BE2C (cell line): ENCODE data around the gene TTR.

Experiments
- DNase-seq: peaks from one replicate; pipeline ENCODE4 v3.0.0-alpha.2; 2020
- H3K27me3 ChIP-seq: fragments of 250-450 bp; sonication (Bioruptor Pico); 2 replicates; pipeline ENCODE4 v1.5.1; 2020; ENCODE audit warnings: mild to moderate bottlenecking
- H3K36me3 ChIP-seq: fragments of 250-450 bp; sonication (Bioruptor Pico); 2 replicates; pipeline ENCODE4 v1.5.1; 2020; ENCODE audit warnings: mild to moderate bottlenecking
- H3K4me1 ChIP-seq: fragments of 250-450 bp; sonication (Bioruptor Pico); 2 replicates; pipeline ENCODE4 v1.5.1; 2020
- H3K4me3 ChIP-seq: 2 replicates; pipeline ENCODE4 v1.5.1; 2011; ENCODE audit warnings: low read depth, low read length
- H3K9me3 ChIP-seq: fragments of 250-450 bp; sonication (Bioruptor Pico); 2 replicates; pipeline ENCODE4 v1.5.1; 2020
- TF ChIP-seq, protein P1 (sequence below): IDR thresholded peaks from 2 replicates; pipeline ENCODE4 v1.5.1; 2012; ENCODE audit warnings: mild to moderate bottlenecking, low read depth, low read length

The TTR gene

DNA sequence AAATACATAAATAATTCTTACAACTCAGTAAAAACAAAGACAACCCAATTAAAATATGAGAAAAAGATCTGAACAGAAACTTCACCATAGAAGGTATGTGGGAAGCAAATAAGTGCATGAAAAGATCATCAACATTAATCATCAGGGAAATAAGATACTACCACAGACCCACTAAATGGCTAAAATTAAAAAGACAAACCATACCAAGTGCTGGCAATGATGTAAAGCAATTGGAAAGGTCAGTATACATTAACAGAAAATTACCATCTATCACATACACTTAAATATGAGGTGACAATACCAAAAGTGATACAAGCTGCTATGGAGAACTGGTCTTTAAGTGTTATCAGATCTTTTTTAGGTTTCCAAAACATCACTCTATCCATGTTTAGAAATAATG, 44.7 kb downstream of the TTR start:
- Histone ChIP-seq H3K27me3 (no peaks in the 10 kb centered on the region), H3K4me1 (no peaks in the 10 kb centered on the region), H3K9me3 (no peaks in the 10 kb centered on the region), H3K4me3 (no peak overlapping the region), H3K36me3 (no peaks in the 10 kb centered on the region)
- TF ChIP-seq, protein P1, sequence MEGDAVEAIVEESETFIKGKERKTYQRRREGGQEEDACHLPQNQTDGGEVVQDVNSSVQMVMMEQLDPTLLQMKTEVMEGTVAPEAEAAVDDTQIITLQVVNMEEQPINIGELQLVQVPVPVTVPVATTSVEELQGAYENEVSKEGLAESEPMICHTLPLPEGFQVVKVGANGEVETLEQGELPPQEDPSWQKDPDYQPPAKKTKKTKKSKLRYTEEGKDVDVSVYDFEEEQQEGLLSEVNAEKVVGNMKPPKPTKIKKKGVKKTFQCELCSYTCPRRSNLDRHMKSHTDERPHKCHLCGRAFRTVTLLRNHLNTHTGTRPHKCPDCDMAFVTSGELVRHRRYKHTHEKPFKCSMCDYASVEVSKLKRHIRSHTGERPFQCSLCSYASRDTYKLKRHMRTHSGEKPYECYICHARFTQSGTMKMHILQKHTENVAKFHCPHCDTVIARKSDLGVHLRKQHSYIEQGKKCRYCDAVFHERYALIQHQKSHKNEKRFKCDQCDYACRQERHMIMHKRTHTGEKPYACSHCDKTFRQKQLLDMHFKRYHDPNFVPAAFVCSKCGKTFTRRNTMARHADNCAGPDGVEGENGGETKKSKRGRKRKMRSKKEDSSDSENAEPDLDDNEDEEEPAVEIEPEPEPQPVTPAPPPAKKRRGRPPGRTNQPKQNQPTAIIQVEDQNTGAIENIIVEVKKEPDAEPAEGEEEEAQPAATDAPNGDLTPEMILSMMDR, result no peak
- DNase-seq, result no peak

DNA sequence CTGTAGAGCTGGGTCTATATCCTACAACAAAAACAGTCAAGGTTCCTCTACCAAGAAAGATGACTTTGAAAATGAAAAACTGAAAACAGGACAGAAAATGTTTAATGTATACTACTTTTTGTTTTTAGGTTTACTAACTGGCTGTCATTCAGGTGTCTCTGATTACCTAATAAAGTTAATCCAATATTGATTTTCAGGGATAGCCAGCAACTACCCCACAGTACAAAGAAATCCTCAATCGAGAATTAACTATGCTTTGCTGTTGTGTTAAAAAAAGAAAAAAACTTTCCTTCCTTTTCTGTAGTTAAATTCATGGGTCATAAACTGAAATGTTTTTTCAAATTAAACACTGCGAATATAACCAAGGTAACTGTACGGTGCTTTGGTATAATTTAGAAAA, 45.8 kb downstream of the TTR start:
- no peak for DNase-seq
- Histone ChIP-seq H3K36me3 (no peaks in the 10 kb centered on the region), H3K9me3 (no peaks in the 10 kb centered on the region), H3K4me3 (no peak overlapping the region), H3K27me3 (no peaks in the 10 kb centered on the region), H3K4me1 (no peaks in the 10 kb centered on the region)
- TF ChIP-seq, protein P1, result no peak

DNA sequence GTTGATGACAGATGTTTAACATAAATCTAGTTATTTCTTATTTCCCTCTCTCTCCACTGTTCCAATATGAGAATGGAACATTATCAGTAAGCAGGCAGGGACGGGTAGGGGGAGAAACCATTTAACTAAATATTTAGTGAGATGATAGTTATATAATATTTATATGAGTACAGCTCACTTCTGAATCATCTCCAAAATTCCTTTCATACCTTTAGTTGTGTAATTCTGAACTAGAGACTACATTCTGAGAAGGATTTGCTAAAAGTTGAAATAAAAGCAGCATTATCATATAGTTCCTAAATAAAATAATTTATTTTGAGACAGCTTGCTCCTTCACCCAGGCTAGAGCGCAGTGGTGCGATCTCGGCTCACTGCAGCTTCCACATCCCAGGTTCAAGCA, 51.3 kb downstream of the TTR start:
- Histone ChIP-seq H3K9me3 (no peaks in the 10 kb centered on the region), H3K36me3 (no peaks in the 10 kb centered on the region), H3K4me1 (no peaks in the 10 kb centered on the region), H3K27me3 (no peaks in the 10 kb centered on the region), H3K4me3 (no peak overlapping the region)
- TF ChIP-seq, protein P1, result no peak
- no peak for DNase-seq

DNA sequence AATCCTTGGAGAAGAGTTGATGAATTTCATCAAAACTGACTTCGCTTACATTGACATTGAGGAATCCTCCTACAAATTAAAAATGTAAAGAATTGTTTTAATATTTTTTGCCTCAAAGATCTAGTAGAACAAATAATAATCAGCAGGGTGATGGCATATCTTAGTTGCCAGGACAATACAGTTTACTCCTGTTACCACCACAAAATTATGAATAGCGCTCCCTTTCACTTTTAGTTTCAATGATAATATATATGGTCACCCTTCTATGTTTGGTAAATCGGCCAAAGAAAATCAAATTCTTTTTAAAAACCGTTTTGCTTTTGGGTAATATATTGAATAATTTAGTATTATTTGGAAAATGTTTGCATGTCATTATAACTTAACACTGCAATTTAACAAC, 53.7 kb downstream of the TTR start:
- no peaks in the 10 kb centered on the region for H3K4me1 ChIP-seq
- TF ChIP-seq, protein P1, result no peak
- no peaks in the 10 kb centered on the region for H3K36me3 ChIP-seq
- no peaks in the 10 kb centered on the region for H3K9me3 ChIP-seq
- H3K4me3 ChIP-seq, result no peak overlapping the region
- no peak for DNase-seq
- no peaks in the 10 kb centered on the region for H3K27me3 ChIP-seq

DNA sequence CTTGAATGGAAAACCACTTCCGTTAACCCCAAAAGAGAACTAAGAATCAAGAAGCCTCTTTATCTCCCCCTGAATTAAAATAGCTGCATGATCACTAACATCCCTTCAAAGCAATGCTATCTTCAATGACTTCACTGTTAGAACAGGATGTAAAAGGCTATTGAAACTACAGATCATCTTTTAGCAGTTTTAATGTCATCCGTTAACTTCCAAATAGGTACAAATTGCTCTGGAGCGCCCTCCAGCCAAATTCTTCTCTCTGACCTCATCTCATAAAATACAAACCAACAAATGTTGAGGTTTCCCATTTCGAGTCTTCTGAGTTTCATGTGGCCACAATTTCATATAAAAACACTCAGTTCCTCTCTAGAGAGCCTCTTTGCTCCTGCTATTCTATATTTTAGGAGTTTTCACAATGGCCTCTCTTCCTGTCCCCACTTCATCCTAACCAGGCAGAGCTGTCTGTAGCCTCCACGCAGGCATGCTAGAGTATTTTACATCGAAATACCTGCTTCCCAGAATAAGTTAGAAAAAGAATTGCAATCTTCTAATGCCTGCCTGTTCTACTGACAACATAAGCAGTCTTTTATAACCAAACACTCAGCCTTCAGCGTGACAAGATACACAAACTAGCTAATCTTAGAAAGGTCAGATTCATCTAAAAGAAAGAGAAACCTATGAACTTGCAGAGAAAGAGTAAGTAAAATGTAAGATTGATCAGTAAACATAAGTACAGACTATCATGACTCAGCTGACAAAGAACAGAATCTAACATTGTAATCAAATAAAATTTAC, 54.9 kb downstream of the TTR start:
- H3K4me3 ChIP-seq, result no peak overlapping the region
- H3K4me1 ChIP-seq, result no peaks in the 10 kb centered on the region
- no peaks in the 10 kb centered on the region for H3K27me3 ChIP-seq
- H3K36me3 ChIP-seq, result no peaks in the 10 kb centered on the region
- H3K9me3 ChIP-seq, result no peaks in the 10 kb centered on the region
- no peak for DNase-seq
- TF ChIP-seq, protein P1, result no peak

DNA sequence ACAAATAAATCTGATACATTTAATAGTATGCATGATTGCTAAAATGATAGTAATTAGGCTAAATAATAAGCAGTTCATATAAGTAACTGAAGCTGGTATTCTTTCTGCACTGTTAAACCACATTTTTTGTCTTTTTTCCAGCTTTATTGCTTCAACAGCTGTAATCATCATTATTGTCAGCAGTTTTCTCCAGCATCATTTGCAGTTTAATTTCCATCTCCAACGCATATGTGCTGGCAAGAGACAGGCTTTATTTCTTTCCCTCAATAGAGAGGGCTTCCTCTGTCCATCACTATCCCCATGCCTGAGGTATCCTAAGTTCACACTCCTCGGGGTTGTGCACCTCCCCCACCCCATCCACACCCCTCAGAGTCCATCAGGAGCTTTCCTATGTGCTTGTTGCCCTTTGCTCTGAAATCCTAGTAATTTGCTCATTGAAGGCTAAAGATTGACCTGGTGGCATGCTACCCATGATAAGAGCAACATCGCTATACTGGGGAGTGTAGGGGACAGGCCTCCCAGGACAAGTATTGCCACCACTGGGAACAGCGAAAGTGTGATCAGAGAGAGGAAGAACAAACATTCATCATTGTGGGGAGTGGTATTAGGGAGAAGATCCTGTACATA, 55.6 kb downstream of the TTR start:
- no peak overlapping the region for H3K4me3 ChIP-seq
- no peaks in the 10 kb centered on the region for H3K36me3 ChIP-seq
- H3K4me1 ChIP-seq, result no peaks in the 10 kb centered on the region
- no peaks in the 10 kb centered on the region for H3K9me3 ChIP-seq
- TF ChIP-seq, protein P1, result no peak
- H3K27me3 ChIP-seq, result no peaks in the 10 kb centered on the region
- no peak for DNase-seq
